MM.1S (cell line): Measurements from ENCODE around the gene LIMS3.
"Not testable (repeated sequence)": the region's sequence is repeated elsewhere in the genome, so short reads cannot be mapped to it uniquely, and the experiment has no call there.

Experiments
- CTCF ChIP-seq: fragments of 300-600 bp; sonication (generic); IDR thresholded peaks from 2 replicates; pipeline ENCODE4 v1.5.1; 2016; ENCODE audit warnings: antibody characterized with exemption, low read length, mixed read lengths
- EZH2 ChIP-seq: fragments of 300-600 bp; sonication (generic); optimal IDR thresholded peaks from 2 replicates; pipeline ENCODE3; 2017; ENCODE audit warnings: low read depth, mild to moderate bottlenecking, antibody characterized with exemption, low read length, mixed read lengths

DNA sequence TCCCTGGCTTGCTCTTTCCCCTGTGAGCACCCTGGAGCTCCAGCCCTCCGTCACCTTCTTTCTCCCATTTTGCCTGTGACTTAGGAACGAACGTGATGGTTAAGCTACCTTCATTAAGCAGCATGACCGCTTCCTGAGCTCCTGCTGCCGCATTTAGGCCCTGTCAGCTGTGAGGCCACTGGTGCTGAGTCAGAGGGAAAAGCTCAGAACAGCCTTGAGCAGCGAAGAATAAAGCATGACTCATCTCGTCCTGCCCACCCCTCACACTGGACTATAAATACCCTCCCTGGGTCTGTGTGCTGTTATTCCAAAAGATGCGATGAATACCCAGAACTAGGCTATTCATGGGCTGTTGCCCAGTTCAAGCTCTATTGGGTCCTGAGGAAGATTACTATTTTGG is 7.3 kb downstream of the LIMS3 start:
- not testable (repeated sequence) for TF ChIP-seq CTCF, EZH2
